GM19239 (cell line): Measurements from ENCODE around the gene ADGRL3.
"Not testable (repeated sequence)": the region's sequence is repeated elsewhere in the genome, so short reads cannot be mapped to it uniquely, and the experiment has no call there.

ENCODE experiments used
- DNase-seq: peaks from one replicate; pipeline ENCODE4 v3.0.0; 2011; ENCODE audit warnings: low spot score; ENCODE audit not compliant: insufficient read length
- FAIRE-seq: peaks from 2 replicates; lab custom pipeline; 2011; peaks lifted over from hg19 to GRCh38; lab: Jason Lieb, UNC

Gene ADGRL3

GRCh38 chr4:61583696-61584095, 383.6 kb downstream of the ADGRL3 start:
- DNase-seq (no peak), FAIRE-seq (no peak)

- no peak for FAIRE-seq
Measured at GRCh38 chr4:61588621-61589402, 388.7 kb downstream of the ADGRL3 start.

GRCh38 chr4:61590881-61591280, 390.8 kb downstream of the ADGRL3 start:
- FAIRE-seq (no peak), DNase-seq (no peak)

More at GRCh38 chr4:61588621-61589402, 388.7 kb downstream of the ADGRL3 start:
- no peak for DNase-seq

GRCh38 chr4:61596606-61597340, 396.6 kb downstream of the ADGRL3 start:
- DNase-seq (no peak), FAIRE-seq (no peak)

GRCh38 chr4:61603086-61603485, 403.0 kb downstream of the ADGRL3 start:
- FAIRE-seq: no peak
- DNase-seq: no peak

GRCh38 chr4:61604054-61604453, 403.9 kb downstream of the ADGRL3 start:
- FAIRE-seq: no peak
- no peak for DNase-seq

- DNase-seq (no peak), FAIRE-seq (no peak)
Measured at GRCh38 chr4:61605984-61606383, 405.9 kb downstream of the ADGRL3 start.

GRCh38 chr4:61614231-61614630, 414.1 kb downstream of the ADGRL3 start:
- FAIRE-seq: no peak
- DNase-seq: no peak

- FAIRE-seq (no peak), DNase-seq (no peak)
Measured at GRCh38 chr4:61619528-61619927, 419.4 kb downstream of the ADGRL3 start.

GRCh38 chr4:61628282-61628681, 428.2 kb downstream of the ADGRL3 start:
- DNase-seq (no peak), FAIRE-seq (no peak)

- DNase-seq (no peak), FAIRE-seq (no peak)
Measured at GRCh38 chr4:61628727-61629126, 428.6 kb downstream of the ADGRL3 start.

GRCh38 chr4:61630548-61630947, 430.4 kb downstream of the ADGRL3 start:
- no peak for DNase-seq
- no peak for FAIRE-seq

- DNase-seq (no peak), FAIRE-seq (no peak)
Measured at GRCh38 chr4:61638591-61638990, 438.5 kb downstream of the ADGRL3 start.

GRCh38 chr4:61646746-61647350, 446.7 kb downstream of the ADGRL3 start:
- DNase-seq, FAIRE-seq: not testable (repeated sequence)

GRCh38 chr4:61648264-61648663, 448.1 kb downstream of the ADGRL3 start:
- DNase-seq: no peak
- FAIRE-seq: no peak

GRCh38 chr4:61657016-61657415, 456.9 kb downstream of the ADGRL3 start:
- DNase-seq (no peak), FAIRE-seq (no peak)

GRCh38 chr4:61661960-61662359, 461.8 kb downstream of the ADGRL3 start:
- DNase-seq (no peak), FAIRE-seq (no peak)

GRCh38 chr4:61662362-61662761, 462.2 kb downstream of the ADGRL3 start:
- FAIRE-seq (no peak), DNase-seq (no peak)

- FAIRE-seq: no peak
- DNase-seq: no peak
Measured at GRCh38 chr4:61663310-61663709, 463.2 kb downstream of the ADGRL3 start.

GRCh38 chr4:61665649-61666048, 465.5 kb downstream of the ADGRL3 start:
- no peak for FAIRE-seq
- no peak for DNase-seq

- FAIRE-seq: no peak
- no peak for DNase-seq
Measured at GRCh38 chr4:61666244-61666643, 466.1 kb downstream of the ADGRL3 start.
